Astrocyte (in vitro differentiated cells and primary cell): ENCODE results near the gene TNRC6C.

ENCODE experiments used
- CTCF ChIP-seq: IDR thresholded peaks from 2 replicates; pipeline ENCODE4 v1.5.1; 2011; ENCODE audit warnings: low read depth, mild to moderate bottlenecking, inconsistent platforms, low read length, moderate library complexity; ENCODE audit not compliant: insufficient read depth
- EZH2 ChIP-seq: IDR thresholded peaks from 2 replicates; pipeline ENCODE4 v1.6.1; 2012; ENCODE audit warnings: mild to moderate bottlenecking, low read length, inconsistent platforms; ENCODE audit not compliant: insufficient read depth

- no peak for TF ChIP-seq CTCF
- TF ChIP-seq EZH2, result no peak
Observed at GRCh38 chr17:78105101-78105500, 146.6 kb downstream of the TNRC6C start.
